ENCODE measurements around the gene F10.

The F10 gene

DNA sequence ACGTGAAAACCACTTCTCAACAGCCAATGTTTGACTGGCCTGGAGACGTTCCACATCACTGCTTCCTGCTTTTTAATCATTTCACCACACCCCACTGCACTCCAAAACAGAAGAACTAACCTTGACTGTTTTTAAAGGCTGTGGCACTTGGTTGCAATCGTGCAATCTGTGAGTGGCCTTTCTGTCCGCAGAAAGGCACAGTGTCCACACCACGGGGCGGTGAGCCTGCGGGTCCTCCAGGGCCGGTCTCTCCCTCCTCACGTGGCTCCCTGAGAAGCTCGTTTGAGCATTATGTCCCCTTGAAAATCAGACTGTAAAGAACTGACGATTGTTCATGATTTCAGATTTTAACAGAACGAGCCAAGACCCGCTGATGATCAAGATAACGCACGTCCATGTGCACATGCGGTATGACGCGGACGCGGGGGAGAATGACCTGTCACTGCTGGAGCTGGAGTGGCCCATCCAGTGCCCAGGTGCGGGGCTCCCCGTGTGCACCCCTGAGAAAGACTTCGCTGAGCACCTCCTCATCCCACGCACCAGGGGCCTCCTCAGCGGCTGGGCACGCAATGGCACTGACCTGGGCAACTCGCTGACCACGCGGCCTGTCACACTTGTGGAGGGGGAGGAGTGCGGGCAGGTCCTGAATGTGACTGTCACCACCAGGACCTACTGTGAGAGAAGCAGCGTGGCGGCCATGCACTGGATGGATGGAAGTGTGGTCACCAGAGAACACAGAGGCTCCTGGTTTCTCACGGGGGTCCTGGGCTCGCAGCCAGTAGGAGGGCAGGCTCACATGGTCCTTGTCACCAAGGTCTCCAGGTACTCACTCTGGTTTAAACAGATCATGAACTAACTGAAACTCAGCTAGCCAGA is 48.9 kb downstream of the F10 start:
- peak overlapping the region; percentile 77 for H3K27ac ChIP-seq
- TF ChIP-seq, protein P1, sequence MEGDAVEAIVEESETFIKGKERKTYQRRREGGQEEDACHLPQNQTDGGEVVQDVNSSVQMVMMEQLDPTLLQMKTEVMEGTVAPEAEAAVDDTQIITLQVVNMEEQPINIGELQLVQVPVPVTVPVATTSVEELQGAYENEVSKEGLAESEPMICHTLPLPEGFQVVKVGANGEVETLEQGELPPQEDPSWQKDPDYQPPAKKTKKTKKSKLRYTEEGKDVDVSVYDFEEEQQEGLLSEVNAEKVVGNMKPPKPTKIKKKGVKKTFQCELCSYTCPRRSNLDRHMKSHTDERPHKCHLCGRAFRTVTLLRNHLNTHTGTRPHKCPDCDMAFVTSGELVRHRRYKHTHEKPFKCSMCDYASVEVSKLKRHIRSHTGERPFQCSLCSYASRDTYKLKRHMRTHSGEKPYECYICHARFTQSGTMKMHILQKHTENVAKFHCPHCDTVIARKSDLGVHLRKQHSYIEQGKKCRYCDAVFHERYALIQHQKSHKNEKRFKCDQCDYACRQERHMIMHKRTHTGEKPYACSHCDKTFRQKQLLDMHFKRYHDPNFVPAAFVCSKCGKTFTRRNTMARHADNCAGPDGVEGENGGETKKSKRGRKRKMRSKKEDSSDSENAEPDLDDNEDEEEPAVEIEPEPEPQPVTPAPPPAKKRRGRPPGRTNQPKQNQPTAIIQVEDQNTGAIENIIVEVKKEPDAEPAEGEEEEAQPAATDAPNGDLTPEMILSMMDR (conservative IDR thresholded peaks at IDR 0.05) = no peak
- TF ChIP-seq ZFX (IDR thresholded peaks at IDR 0.05) = no peak

DNA sequence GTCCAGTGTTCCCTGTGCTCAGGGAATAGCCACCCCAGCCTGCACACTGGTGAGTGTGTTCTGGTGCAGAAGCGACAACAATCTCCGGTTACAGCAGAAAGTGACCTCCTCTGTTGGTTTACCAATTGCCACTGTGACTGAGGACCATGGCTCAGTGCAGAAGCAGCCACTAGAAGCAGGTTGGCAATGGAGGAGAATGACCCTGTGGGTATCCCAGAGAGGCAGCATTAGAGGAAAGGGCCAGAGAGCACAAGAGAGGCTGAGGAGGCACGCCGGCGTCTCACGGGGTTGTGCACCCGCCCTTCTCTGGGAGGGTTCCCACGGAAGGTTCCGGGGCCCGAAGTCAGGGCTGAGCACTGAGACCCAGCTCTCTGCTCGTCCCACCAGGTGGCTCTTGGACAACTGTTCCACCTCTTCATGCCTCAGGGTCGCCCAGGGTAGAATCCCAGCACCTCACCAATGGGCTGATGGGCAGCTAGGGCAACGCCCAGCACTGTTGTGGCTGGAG is 49.9 kb downstream of the F10 start:
- TF ChIP-seq ZFX (IDR thresholded peaks at IDR 0.05) = no peak
- TF ChIP-seq, protein P1 (conservative IDR thresholded peaks at IDR 0.05) = no peak
- H3K27ac ChIP-seq = peak overlapping the region; percentile 77; the same call in 1 of the 2 replicates

GRCh38 chr13:113176280-113176679 is 53.7 kb downstream of the F10 start:
- no peak overlapping the region for H3K27ac ChIP-seq
- TF ChIP-seq, protein P1 (conservative IDR thresholded peaks at IDR 0.05) = no peak
- TF ChIP-seq ZFX (IDR thresholded peaks at IDR 0.05) = no peak

DNA sequence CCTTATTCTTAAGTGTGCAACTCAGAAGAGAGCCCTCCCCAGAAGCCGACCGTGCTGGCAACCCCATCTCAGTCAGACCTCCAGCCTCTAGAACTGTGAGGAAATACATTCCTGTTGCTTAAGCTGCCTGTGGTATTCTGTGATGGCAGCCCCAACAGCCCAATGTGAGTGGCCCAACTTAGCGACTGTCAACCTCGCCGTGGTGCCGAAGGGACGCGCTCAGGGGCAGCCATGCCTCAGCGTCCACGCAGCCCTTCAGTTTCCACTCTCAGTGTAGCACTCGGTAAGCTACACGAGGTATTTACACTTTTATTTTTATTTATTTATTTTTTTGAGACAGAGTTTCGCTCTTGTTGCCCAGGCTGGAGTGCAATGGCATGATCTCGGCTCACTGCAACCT is 54.2 kb downstream of the F10 start:
- H3K27ac ChIP-seq = no peak overlapping the region
- TF ChIP-seq, protein P1 (conservative IDR thresholded peaks at IDR 0.05) = no peak
- TF ChIP-seq ZFX (IDR thresholded peaks at IDR 0.05) = no peak

DNA sequence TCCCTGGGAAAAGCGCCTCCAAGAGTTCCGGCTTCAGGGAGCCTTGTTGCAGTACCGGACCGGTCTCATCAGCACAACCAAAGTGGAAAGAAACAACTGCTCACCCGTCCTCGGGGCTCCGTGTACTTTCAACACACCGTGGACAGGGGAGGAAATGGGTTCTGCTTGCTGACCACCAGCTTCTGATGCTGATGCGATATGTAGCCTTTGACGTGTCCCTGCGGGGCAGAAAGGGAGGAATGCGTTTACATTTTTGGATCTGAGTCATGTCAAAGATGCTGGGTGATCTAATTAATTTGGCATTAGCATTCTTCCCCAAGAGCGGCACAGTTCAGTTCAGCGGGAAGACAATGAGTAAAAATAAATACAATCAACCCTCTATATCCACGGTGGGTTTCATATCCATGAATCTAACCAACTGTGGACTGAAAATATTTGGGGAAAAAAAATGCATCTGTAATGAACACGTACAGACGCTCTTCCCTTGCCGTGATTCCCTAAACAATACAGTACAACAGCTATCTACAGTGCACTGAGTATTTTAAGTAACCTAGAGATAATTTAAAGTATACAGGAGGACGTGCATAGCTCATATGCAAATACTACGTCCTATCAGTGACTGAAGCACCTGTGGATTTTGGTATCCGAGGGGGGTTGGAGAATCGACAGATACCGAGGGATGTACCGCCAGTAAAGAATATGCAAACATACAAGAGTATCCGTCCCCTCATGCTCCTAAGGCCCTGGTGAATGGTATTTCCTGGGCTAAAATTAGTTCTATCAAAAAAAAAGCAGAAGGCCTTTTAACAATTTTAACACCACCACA is 55.7 kb downstream of the F10 start:
- H3K27ac ChIP-seq = no peak overlapping the region
- no peak for TF ChIP-seq ZFX (IDR thresholded peaks at IDR 0.05)
- TF ChIP-seq, protein P1 (conservative IDR thresholded peaks at IDR 0.05) = no peak

DNA sequence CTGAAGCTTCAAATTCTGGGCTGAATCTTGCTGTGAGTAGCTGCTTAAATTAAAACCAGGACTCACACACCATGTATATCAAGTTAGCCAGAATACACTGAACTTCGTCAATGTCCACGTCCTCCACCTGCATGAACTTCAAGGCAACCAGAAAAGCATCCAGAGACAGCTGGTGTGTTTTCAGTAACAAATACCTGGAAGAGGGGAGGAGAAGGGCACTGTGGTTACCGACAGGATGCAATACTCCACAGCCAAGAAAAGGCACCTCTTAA is 56.2 kb downstream of the F10 start:
- no peak overlapping the region for H3K27ac ChIP-seq
- TF ChIP-seq, protein P1 (conservative IDR thresholded peaks at IDR 0.05) = no peak
- TF ChIP-seq ZFX (IDR thresholded peaks at IDR 0.05) = no peak

Data from C4-2B (cell line).